H1 (cell line): ENCODE measurements around the gene IGFL2. TPM values are rescaled to one million over a fixed set of nuclear protein-coding genes. Genes with fewer than 3 reads are reported as not detected.
A peak's percentile ranks its signal among the peaks of the same experiment; 100 is the strongest.

Experiments used
- CTCF ChIA-PET: fragments of 300-600 bp; sonication (Branson Sonifier 250); formaldehyde crosslinking; loops from one replicate; lab custom pipeline; 2021; ENCODE audit not compliant: partially characterized antibody; lab: Charles Lee
- POLR2A ChIA-PET: fragments of 300-600 bp; sonication (Branson Sonifier 250); formaldehyde crosslinking; loops from one replicate; lab custom pipeline; 2021; ENCODE audit warnings: inconsistent platforms; ENCODE audit not compliant: partially characterized antibody; lab: Charles Lee
- DNase-seq, 2 experiments: peaks; one replicate each; pipeline versions ENCODE4 v3.0.0 to v3.0.0-alpha.2; 2010 to 2022; ENCODE audit warnings: low spot score in 2 of 2, low read depth in 1 of 2, mixed read lengths in 1 of 2
- FAIRE-seq: peaks from 2 replicates; lab custom pipeline; 2011; peaks lifted over from hg19 to GRCh38; lab: Jason Lieb, UNC
- H2AFZ ChIP-seq: 2 replicates; pipeline ENCODE4 v1.8.1; 2012; ENCODE audit warnings: low read length, inconsistent platforms
- H2AK5ac ChIP-seq: 2 replicates; pipeline ENCODE4 v1.6.1; 2013; ENCODE audit warnings: low read depth, low read length
- H2BK120ac ChIP-seq: replicated peaks from 2 replicates; pipeline ENCODE3; 2013; ENCODE audit warnings: low read depth, low read length, inconsistent platforms
- H2BK12ac ChIP-seq: 2 replicates; pipeline ENCODE4 v1.6.1; 2013; ENCODE audit warnings: low read depth, low read length
- H2BK15ac ChIP-seq: 2 replicates; pipeline ENCODE4 v1.6.1; 2013; ENCODE audit warnings: low read length
- H2BK20ac ChIP-seq: 2 replicates; pipeline ENCODE4 v1.6.1; 2013; ENCODE audit warnings: low read length
- H2BK5ac ChIP-seq: 2 replicates; pipeline ENCODE4 v1.6.1; 2013; ENCODE audit warnings: low read depth, low read length
- H3K14ac ChIP-seq: 2 replicates; pipeline ENCODE4 v1.6.1; 2013; ENCODE audit warnings: inconsistent platforms; ENCODE audit not compliant: insufficient read length
- H3K18ac ChIP-seq: 2 replicates; pipeline ENCODE4 v1.6.1; 2013; ENCODE audit warnings: low read length; ENCODE audit errors: extremely low read depth
- H3K23ac ChIP-seq: 2 replicates; pipeline ENCODE4 v1.6.1; 2013; ENCODE audit warnings: inconsistent platforms; ENCODE audit not compliant: insufficient read length
- H3K23me2 ChIP-seq: 2 replicates; pipeline ENCODE4 v1.6.1; 2013; ENCODE audit warnings: low read depth, low read length
- H3K27ac ChIP-seq: 2 replicates; pipeline ENCODE4 v1.6.1; 2011; ENCODE audit warnings: low read depth, low read length, inconsistent platforms
- H3K27me3 ChIP-seq, 4 experiments: replicated peaks in 1 of 4; 1 replicate in 1 of 4; 2 replicates in 3 of 4; pipeline versions ENCODE4 v1.6.1 to v1.8.1; 2011 to 2013; ENCODE audit warnings: low read length in 3 of 4, mild to moderate bottlenecking in 3 of 4, inconsistent platforms in 2 of 4, mixed read lengths in 2 of 4, moderate library complexity in 1 of 4; ENCODE audit not compliant: control insufficient read depth in 3 of 4, insufficient read depth in 3 of 4; ENCODE audit errors: extremely low read depth in 1 of 4
- H3K36me3 ChIP-seq, 4 experiments: 2 replicates each; pipeline versions ENCODE4 v1.6.1 to v1.8.1; 2011 to 2013; ENCODE audit warnings: mild to moderate bottlenecking in 4 of 4, low read length in 3 of 4, moderate library complexity in 2 of 4, control low read depth in 1 of 4, inconsistent platforms in 1 of 4; ENCODE audit not compliant: insufficient read depth in 4 of 4, control insufficient read depth in 2 of 4
- H3K4ac ChIP-seq: replicated peaks from 2 replicates; pipeline ENCODE3; 2013; ENCODE audit warnings: low read length, low read depth, mixed read lengths, inconsistent platforms; ENCODE audit not compliant: insufficient read length
- H3K4me1 ChIP-seq, 4 experiments: replicated peaks in 1 of 4; 1 replicate in 1 of 4; 2 replicates in 3 of 4; pipeline versions ENCODE4 v1.6.1 to v1.8.1; 2011 to 2013; ENCODE audit warnings: low read length in 3 of 4, inconsistent platforms in 2 of 4, mixed read lengths in 1 of 4; ENCODE audit not compliant: insufficient read depth in 4 of 4, control insufficient read depth in 3 of 4
- H3K4me2 ChIP-seq, 2 experiments: 2 replicates each; pipeline versions ENCODE4 v1.6.1 to v1.8.1; 2011 to 2013; ENCODE audit warnings: low read depth in 2 of 2, low read length in 2 of 2, control low read depth in 1 of 2, inconsistent platforms in 1 of 2, mild to moderate bottlenecking in 1 of 2; ENCODE audit not compliant: insufficient read depth in 1 of 2
- H3K4me3 ChIP-seq, 4 experiments: fragments of 200-600, 300-600 bp in 1 of 4; sonication (generic), shearing (Covaris generic), sonication (Bioruptor Twin) in 1 of 4; 2 replicates each; pipeline versions ENCODE4 v1.5.1 to v1.8.1; 2011 to 2016; ENCODE audit warnings: low read length in 4 of 4, low read depth in 3 of 4, control low read depth in 2 of 4, inconsistent platforms in 2 of 4, mild to moderate bottlenecking in 2 of 4, mixed read lengths in 1 of 4, moderate library complexity in 1 of 4; ENCODE audit not compliant: insufficient read depth in 2 of 4; ENCODE audit errors: extremely low read depth in 1 of 4
- H3K56ac ChIP-seq: replicated peaks from 2 replicates; pipeline ENCODE3; 2013; ENCODE audit warnings: low read depth, mild to moderate bottlenecking, mixed read lengths, low read length, inconsistent platforms; ENCODE audit not compliant: insufficient read length
- H3K79me1 ChIP-seq: 2 replicates; pipeline ENCODE4 v1.6.1; 2013; ENCODE audit warnings: low read depth, low read length, control low read depth
- H3K79me2 ChIP-seq, 2 experiments: 2 replicates each; pipeline versions ENCODE4 v1.6.1 to v1.8.1; 2012 to 2013; ENCODE audit warnings: low read length in 2 of 2, mild to moderate bottlenecking in 2 of 2, inconsistent platforms in 1 of 2; ENCODE audit not compliant: insufficient read depth in 2 of 2, control insufficient read depth in 1 of 2
- H3K9ac ChIP-seq, 4 experiments: replicated peaks in 1 of 4; 1 replicate in 1 of 4; 2 replicates in 3 of 4; pipeline versions ENCODE4 v1.6.1 to v1.8.1; 2011 to 2013; ENCODE audit warnings: low read depth in 3 of 4, low read length in 3 of 4, control low read depth in 2 of 4, mild to moderate bottlenecking in 2 of 4, moderate library complexity in 2 of 4, inconsistent platforms in 1 of 4; ENCODE audit errors: extremely low read depth in 1 of 4
- H3K9me3 ChIP-seq, 2 experiments: 2 replicates each; pipeline versions ENCODE4 v1.6.1 to v1.8.1; 2012 to 2013; ENCODE audit warnings: mild to moderate bottlenecking in 2 of 2, moderate library complexity in 2 of 2, control low read depth in 1 of 2, inconsistent platforms in 1 of 2, low read depth in 1 of 2, low read length in 1 of 2, mixed read lengths in 1 of 2; ENCODE audit not compliant: insufficient read depth in 2 of 2
- H4K20me1 ChIP-seq, 2 experiments: replicated peaks in 1 of 2; 2 replicates each; pipeline versions ENCODE3 to v1.8.1; 2011 to 2013; ENCODE audit warnings: inconsistent platforms in 2 of 2, low read length in 2 of 2, mild to moderate bottlenecking in 1 of 2; ENCODE audit not compliant: insufficient read depth in 2 of 2, control insufficient read depth in 1 of 2
- H4K5ac ChIP-seq: 2 replicates; pipeline ENCODE4 v1.6.1; 2013; ENCODE audit warnings: low read length, low read depth, mixed read lengths, inconsistent platforms; ENCODE audit not compliant: insufficient read length
- H4K8ac ChIP-seq: 2 replicates; pipeline ENCODE4 v1.8.0; 2013; ENCODE audit warnings: mild to moderate bottlenecking, moderate library complexity, low read length, inconsistent platforms; ENCODE audit not compliant: insufficient read depth; ENCODE audit errors: extremely low read depth
- H4K91ac ChIP-seq: replicated peaks from 2 replicates; pipeline ENCODE3; 2013; ENCODE audit warnings: low read length, mixed read lengths, inconsistent platforms; ENCODE audit not compliant: insufficient read length
- EP300 ChIP-seq, 2 experiments: IDR thresholded peaks; 1 replicate in 1 of 2; 2 replicates in 1 of 2; pipeline ENCODE4 v1.6.1; 2011 to 2012; ENCODE audit warnings: low read depth in 2 of 2, low read length in 2 of 2, mild to moderate bottlenecking in 2 of 2, borderline replicate concordance in 1 of 2, inconsistent platforms in 1 of 2, moderate library complexity in 1 of 2
- GTF2F1 ChIP-seq: IDR thresholded peaks from 2 replicates; pipeline ENCODE4 v1.6.1; 2012; ENCODE audit warnings: low read depth, low read length, improper control_type of control experiment, borderline replicate concordance
- WGBS, 2 experiments: shearing (Covaris generic) in 1 of 2; methylation state at CpG; one replicate each; pipeline versions ENCODE4 v1.1.6 to v1.1.7; 2013 to 2015; ENCODE audit warnings: low lambda C conversion rate in 2 of 2, mixed read lengths in 2 of 2, inconsistent platforms in 1 of 2, low coverage in 1 of 2, missing lambda C conversion rate in 1 of 2; ENCODE audit not compliant: insufficient replicate concordance in 2 of 2, insufficient coverage in 1 of 2, insufficient read length in 1 of 2; ENCODE audit errors: extremely low coverage in 1 of 2, missing lambda C conversion rate in 1 of 2; 5-methylcytosine and 5-hydroxymethylcytosine counted together
- polyA plus RNA-seq, 7 experiments: library from polyadenylated mRNA; depleted of rRNA in 3 of 7; stranded (reverse) in 5 of 7; unstranded in 2 of 7; fragments of >200 nt in 5 of 7; fragments of 200-250 nt in 2 of 7; gene quantifications; 1 replicate in 5 of 7; 2 replicates in 1 of 7; 4 replicates in 1 of 7; pipeline versions ENCODE4 v1.2.1 to v1.2.3, GENCODE V29; 2011 to 2013; ENCODE audit warnings: missing spikeins in 2 of 7, mixed read lengths in 2 of 7
- total RNA-seq: library from RNA; stranded (reverse); fragmentation: NEBNext Ultra II Directional; extraction: Animal tissue kit (Norgen Biotek cat#: 25700); gene quantifications from 2 replicates; pipeline ENCODE4 v1.2.1, GENCODE V29; 2021

The IGFL2 gene
- total and polyA plus RNA-seq, 2 of the 8 experiments (the other 6 are each of a cell fraction or from before 2014, with no cell fraction given), result not detected

GRCh38 chr19:46210669-46211068 is 62.6 kb downstream of the IGFL2 start:
- ChIA-PET POLR2A (interaction anchor here (0.9 to 1.9 kb wide), 4 partner anchors 10 to 77 kb away, joined by 3 to 8 read pairs (median 3); no protein-coding TSS in a partner anchor), CTCF (interaction anchor here (0.8 to 1.3 kb wide), 5 partner anchors 10 to 131 kb away, joined by 3 to 4 read pairs (median 3); no protein-coding TSS in a partner anchor)
- H3K36me3 ChIP-seq, result no peaks in the 10 kb centered on the region
- no peak overlapping the region for H4K8ac ChIP-seq
- no peak overlapping the region for H3K56ac ChIP-seq
- H2AK5ac ChIP-seq, result peak overlapping the region; percentile 61; the same call in 1 of the 2 replicates
- H3K23ac ChIP-seq, result no peak overlapping the region
- no peak overlapping the region for H2AFZ ChIP-seq
- H3K4me2 ChIP-seq, result no peak overlapping the region
- TF ChIP-seq GTF2F1, result no peak
- no peak for TF ChIP-seq EP300 (IDR thresholded peaks at IDR 0.05; ENCODE audit: borderline replicate concordance in 1 of 2, low read depth in 2 of 2, low read length in 2 of 2)
- H2BK5ac ChIP-seq, result 0 out of 2 replicates have a peak overlapping the region, but pooled peaks have one; percentile 20
- no peaks in the 10 kb centered on the region for H3K9me3 ChIP-seq
- 87% methylated on average over 1 of the region's 1 CpG; no CpG with 5 or more reads in 1 of the 2 experiments for WGBS, 2 experiments
- 0 out of 2 replicates have a peak overlapping the region, but pooled peaks have one; percentile 14 for H3K27ac ChIP-seq
- no peaks in the 10 kb centered on the region for H3K79me2 ChIP-seq
- no peaks in the 10 kb centered on the region for H4K20me1 ChIP-seq
- peaks cover 3 to 17% (median 6%) of the 10 kb centered on the region in 4 experiments; a peak in 5 of 7 replicates for H3K4me1 ChIP-seq
- no peaks in the 10 kb centered on the region for H3K23me2 ChIP-seq
- H3K4me3 ChIP-seq, result no peak overlapping the region
- no peak for FAIRE-seq
- no peaks in the 10 kb centered on the region; a peak in 1 of 7 replicates for H3K27me3 ChIP-seq
- no peak overlapping the region for H4K5ac ChIP-seq
- DNase-seq, result no peak
- H3K18ac ChIP-seq, result no peak overlapping the region
- H4K91ac ChIP-seq, result no peak overlapping the region
- H2BK15ac ChIP-seq, result no peak overlapping the region
- H2BK12ac ChIP-seq, result peak overlapping the region; percentile 88
- no peak overlapping the region; a peak in 1 of 7 replicates for H3K9ac ChIP-seq
- H2BK120ac ChIP-seq, result no peak overlapping the region
- H3K79me1 ChIP-seq, result no peaks in the 10 kb centered on the region
- no peak overlapping the region for H3K14ac ChIP-seq
- H2BK20ac ChIP-seq, result no peak overlapping the region
- no peak overlapping the region for H3K4ac ChIP-seq

Other genes with a start within 250 kb of the IGFL2 start
- 11.1 and 12.6 TPM in 2 replicates for gene MYPOP, start 245.6 kb upstream of the IGFL2 start, total RNA-seq
- 3.2 and 5.8 TPM in 2 replicates for gene MYPOP, start 245.6 kb upstream of the IGFL2 start, polyA plus RNA-seq (2011; rRNA removed)
- not detected in 2 replicates for gene NANOS2, start 233.5 kb upstream of the IGFL2 start, total RNA-seq
- 0.20 and 0.24 TPM in 2 replicates for gene NANOS2, start 233.5 kb upstream of the IGFL2 start, polyA plus RNA-seq (2011; rRNA removed)
- gene NOVA2, start 174.4 kb upstream of the IGFL2 start, total RNA-seq, result 22.7 and 24.6 TPM in 2 replicates
- 3.2 and 4.5 TPM in 2 replicates for gene NOVA2, start 174.4 kb upstream of the IGFL2 start, polyA plus RNA-seq (2011; rRNA removed)
- 16.1 and 17.4 TPM in 2 replicates for gene CCDC61, start 152.8 kb upstream of the IGFL2 start, total RNA-seq
- gene CCDC61, start 152.8 kb upstream of the IGFL2 start, polyA plus RNA-seq (2011; rRNA removed), result 7.8 and 11.5 TPM in 2 replicates
- gene PGLYRP1, start 125.2 kb upstream of the IGFL2 start, total RNA-seq, result not detected in 2 replicates
- not detected in 2 replicates for gene PGLYRP1, start 125.2 kb upstream of the IGFL2 start, polyA plus RNA-seq (2011; rRNA removed)
- 0.11 TPM in 1 of 2 replicates, not detected in the other for gene IGFL4, start 107.2 kb upstream of the IGFL2 start, total RNA-seq
- gene IGFL4, start 107.2 kb upstream of the IGFL2 start, polyA plus RNA-seq (2011; rRNA removed), result 0.05 TPM in 2 replicates
- not detected in 2 replicates for gene IGFL3, start 23.6 kb upstream of the IGFL2 start, total RNA-seq
- 0.12 and 0.28 TPM in 2 replicates for gene IGFL3, start 23.6 kb upstream of the IGFL2 start, polyA plus RNA-seq (2011; rRNA removed)
- not detected in 2 replicates for gene IGFL1, start 81.5 kb downstream of the IGFL2 start, total RNA-seq
- gene IGFL1, start 81.5 kb downstream of the IGFL2 start, polyA plus RNA-seq (2011; rRNA removed), result not detected in 2 replicates
- gene HIF3A, start 148.8 kb downstream of the IGFL2 start, total RNA-seq, result 38.6 and 46.5 TPM in 2 replicates
- 38.8 and 65.9 TPM in 2 replicates for gene HIF3A, start 148.8 kb downstream of the IGFL2 start, polyA plus RNA-seq (2011; rRNA removed)
- 105 and 112 TPM in 2 replicates for gene PPP5C, start 198.8 kb downstream of the IGFL2 start, total RNA-seq
- 156 and 199 TPM in 2 replicates for gene PPP5C, start 198.8 kb downstream of the IGFL2 start, polyA plus RNA-seq (2011; rRNA removed)